Suppressor macrophage treated with lipopolysaccharide for 4 hours (primary cell): ENCODE measurements around the gene GLIS2.
A peak's percentile ranks its signal among the peaks of the same experiment; 100 is the strongest.
"Not testable (repeated sequence)": the region's sequence is repeated elsewhere in the genome, so short reads cannot be mapped to it uniquely, and the experiment has no call there.

Source experiments
- DNase-seq: peaks from one replicate; pipeline ENCODE4 v3.0.0-alpha.2; 2020

Gene GLIS2

GRCh38 chr16:4321286-4322120 lies 5.6 kb downstream of the GLIS2 start:
- no peak for DNase-seq

GRCh38 chr16:4322121-4323052 lies 6.5 kb downstream of the GLIS2 start:
- DNase-seq = no peak

GRCh38 chr16:4323071-4323844 lies 7.4 kb downstream of the GLIS2 start:
- no peak for DNase-seq

- DNase-seq = no peak
These were observed 8.1 kb downstream of the GLIS2 start for GRCh38 chr16:4323845-4324488.

- no peak for DNase-seq
These were observed 8.8 kb downstream of the GLIS2 start for GRCh38 chr16:4324492-4325252.

GRCh38 chr16:4325253-4325758 lies 9.4 kb downstream of the GLIS2 start:
- peak; percentile 85 for DNase-seq

GRCh38 chr16:4327386-4328045 lies 11.6 kb downstream of the GLIS2 start:
- peak; percentile 15 for DNase-seq

GRCh38 chr16:4328046-4328781 lies 12.3 kb downstream of the GLIS2 start:
- DNase-seq = peak; percentile 74

- DNase-seq = no peak
These were observed 13.2 kb downstream of the GLIS2 start for GRCh38 chr16:4328782-4329775.

- DNase-seq = peak; percentile 85
These were observed 14.5 kb downstream of the GLIS2 start for GRCh38 chr16:4330277-4330874.

- DNase-seq = no peak
These were observed 16.2 kb downstream of the GLIS2 start for GRCh38 chr16:4332083-4332482.

- no peak for DNase-seq
These were observed 16.9 kb downstream of the GLIS2 start for GRCh38 chr16:4332623-4333307.

- no peak for DNase-seq
These were observed 17.4 kb downstream of the GLIS2 start for GRCh38 chr16:4333308-4333638.

GRCh38 chr16:4333714-4334113 lies 17.8 kb downstream of the GLIS2 start:
- DNase-seq = not testable (repeated sequence)

- DNase-seq = no peak
These were observed 19.0 kb downstream of the GLIS2 start for GRCh38 chr16:4334724-4335495.

- no peak for DNase-seq
These were observed 21.1 kb downstream of the GLIS2 start for GRCh38 chr16:4336701-4337539.
